GM21360 (cell line): ENCODE data around the gene LDLRAD4.

Experiments used
- ATAC-seq: cut with Tn5 transposase; IDR thresholded peaks from one replicate; pipeline ENCODE4 v1.9.1; 2021; ENCODE audit warnings: mild to moderate bottlenecking, moderate library complexity; ENCODE audit not compliant: unreplicated experiment

The LDLRAD4 gene

DNA sequence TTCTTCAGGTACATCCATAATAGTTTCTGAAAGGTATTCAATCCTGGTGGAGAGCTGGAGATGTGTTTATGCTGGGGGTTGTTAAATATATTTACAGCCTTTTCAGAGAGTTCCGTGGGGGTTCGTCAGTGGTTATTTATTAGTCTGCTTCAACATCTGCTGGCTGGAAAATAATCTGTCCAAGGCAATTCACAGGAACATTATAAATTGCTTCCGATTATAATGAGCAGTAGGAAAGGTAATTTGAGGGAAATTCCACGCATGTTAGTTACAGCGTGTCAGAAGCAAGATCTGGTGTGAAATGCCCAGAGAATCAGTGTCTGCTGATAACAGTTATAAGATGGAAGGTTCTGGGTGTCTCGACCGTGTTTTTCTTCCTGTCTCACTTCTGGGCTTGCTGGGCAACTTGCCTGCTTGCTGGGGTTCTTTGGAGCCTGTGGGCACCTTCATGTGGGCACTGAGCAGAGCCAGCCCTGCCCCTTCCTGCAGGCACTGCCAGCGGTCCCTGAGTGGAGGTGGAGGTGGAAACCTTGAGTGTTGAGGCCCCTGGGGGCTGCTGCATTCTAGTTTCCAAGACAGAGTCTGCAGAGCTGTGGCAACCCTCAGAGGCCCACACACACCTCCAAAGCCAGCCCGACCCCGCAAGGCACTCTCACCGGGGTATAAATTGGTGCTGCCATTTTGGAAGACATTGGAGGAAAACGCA, 322.1 kb downstream of the LDLRAD4 start:
- ATAC-seq = no peak

DNA sequence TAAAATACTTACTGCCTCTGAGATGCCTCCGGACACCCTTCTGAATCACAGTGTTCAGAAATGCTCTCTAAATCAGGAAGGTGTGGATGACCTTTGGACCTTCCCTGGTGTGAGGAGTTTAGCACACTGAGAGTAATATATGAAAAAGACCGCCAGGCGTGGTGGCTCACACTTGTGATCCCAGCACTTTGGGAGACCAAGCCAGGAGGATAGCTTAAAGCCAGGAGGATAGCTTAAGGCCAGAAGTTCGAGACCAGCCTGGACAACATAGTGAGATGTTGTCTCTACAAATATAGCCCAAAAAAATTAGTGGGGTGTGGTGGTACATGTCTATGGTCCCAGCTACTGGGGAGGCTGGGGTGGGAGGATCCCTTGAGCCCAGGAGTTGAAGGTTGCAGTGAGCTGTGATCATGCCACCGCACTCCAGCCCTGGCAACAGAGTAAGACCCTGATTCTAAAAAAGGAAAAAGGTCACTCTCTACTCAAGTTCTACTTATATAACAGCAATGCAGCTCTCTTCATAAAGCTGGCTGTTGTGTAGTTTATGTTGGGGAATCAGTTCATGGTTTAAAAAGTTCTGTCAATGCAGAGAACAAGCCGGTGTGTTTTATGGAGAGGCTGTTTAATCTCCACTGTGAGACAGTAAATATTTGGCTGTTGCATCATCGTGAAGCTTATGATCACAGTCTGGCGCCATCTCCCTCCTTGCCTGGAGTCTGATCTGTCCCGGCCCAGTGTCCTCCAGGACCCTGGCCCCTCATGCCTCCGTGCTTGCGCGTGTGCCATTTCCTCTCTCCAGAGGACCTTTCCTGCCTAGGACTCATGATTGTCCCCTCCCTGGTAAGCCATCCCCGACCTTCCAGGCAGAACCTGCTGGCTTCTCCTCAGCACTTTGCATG, 323.3 kb downstream of the LDLRAD4 start:
- no peak for ATAC-seq

GRCh38 chr18:13542520-13542847, 323.9 kb downstream of the LDLRAD4 start:
- ATAC-seq = no peak

DNA sequence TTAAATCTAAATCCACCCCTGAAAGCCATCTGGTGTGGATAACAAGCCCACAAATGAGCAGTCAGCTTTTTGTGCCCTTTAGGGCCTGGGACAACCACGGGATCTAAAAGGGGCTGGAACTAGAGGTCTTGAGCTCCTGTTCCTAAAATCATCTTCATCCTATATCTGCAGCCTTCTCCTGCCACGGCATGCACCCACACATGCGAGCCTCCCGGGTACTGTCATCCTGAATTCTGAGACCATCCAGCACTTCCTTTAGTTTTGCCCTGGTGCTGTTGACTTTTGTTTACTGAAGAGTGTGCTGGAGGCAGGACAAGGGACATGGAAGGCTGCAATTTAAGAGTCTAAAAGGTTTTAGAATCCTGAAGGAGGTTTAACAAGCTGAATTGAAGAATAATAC, 324.6 kb downstream of the LDLRAD4 start:
- ATAC-seq = no peak

GRCh38 chr18:13543811-13544732, 325.5 kb downstream of the LDLRAD4 start:
- ATAC-seq = no peak

GRCh38 chr18:13544953-13545352, 326.4 kb downstream of the LDLRAD4 start:
- ATAC-seq = no peak

GRCh38 chr18:13545514-13545913, 327.0 kb downstream of the LDLRAD4 start:
- ATAC-seq = no peak

- ATAC-seq = no peak
Observed at GRCh38 chr18:13545955-13546354, 327.4 kb downstream of the LDLRAD4 start.

DNA sequence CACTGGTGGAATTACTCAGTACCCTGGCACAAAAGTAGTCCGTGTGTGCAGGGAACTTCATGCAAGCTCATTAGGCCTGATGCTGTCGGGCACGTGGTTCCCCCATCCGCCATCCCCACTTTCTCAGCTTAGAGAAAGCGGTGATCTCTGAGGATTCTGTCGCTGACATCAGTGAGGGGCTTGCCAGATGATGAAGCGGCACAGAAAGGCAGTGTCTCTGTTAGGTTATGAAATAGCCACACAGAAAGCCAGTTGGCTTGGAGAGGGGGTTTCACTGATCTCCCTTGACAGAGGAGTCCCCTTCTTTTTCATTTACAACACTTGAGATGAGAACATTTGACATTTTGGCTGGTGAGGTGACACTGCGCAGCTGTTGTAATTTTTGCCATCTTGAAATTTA, 328.1 kb downstream of the LDLRAD4 start:
- no peak for ATAC-seq

- no peak for ATAC-seq
Observed at GRCh38 chr18:13547347-13547746, 328.8 kb downstream of the LDLRAD4 start.

DNA sequence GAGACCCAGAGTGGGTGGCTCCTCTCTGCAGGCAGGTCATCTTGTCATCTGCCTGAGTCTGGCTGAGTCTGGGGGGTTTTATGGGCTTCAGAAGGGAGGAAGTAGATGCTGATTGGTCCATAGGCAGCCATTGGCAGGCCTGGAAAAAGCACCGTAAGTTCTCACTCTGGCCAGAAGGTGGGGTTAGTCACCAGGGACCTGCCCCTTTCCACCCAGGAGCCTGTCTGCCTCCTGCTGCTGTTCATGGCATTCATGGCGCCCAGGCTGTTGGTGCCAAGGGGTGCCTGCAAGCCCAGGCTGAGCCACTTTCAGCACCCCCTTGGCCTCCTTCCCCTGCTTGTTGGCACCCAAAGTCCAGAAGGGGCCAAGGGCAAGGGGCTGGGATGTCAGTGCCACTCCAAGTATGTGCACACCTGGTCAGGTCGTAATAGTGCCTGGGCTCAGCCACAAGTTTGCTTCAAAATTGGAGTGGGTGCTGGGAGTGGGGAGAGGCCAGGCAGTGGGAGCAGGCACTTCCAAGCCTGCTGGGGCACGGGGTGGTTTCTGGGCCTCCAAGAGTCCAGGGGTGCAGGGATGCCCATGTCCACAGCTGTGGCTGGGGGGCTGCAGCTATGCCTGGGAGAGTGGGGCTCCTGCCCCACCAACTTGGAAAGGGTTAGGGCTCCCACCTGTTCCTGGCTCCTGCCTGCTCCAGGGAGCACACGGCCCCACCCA, 329.7 kb downstream of the LDLRAD4 start:
- ATAC-seq = no peak

- peak; percentile 71 for ATAC-seq
Observed at GRCh38 chr18:13548966-13549879, 330.7 kb downstream of the LDLRAD4 start.

- no peak for ATAC-seq
Observed at GRCh38 chr18:13549880-13550232, 331.3 kb downstream of the LDLRAD4 start.

GRCh38 chr18:13550418-13551304, 332.1 kb downstream of the LDLRAD4 start:
- no peak for ATAC-seq

- no peak for ATAC-seq
Observed at GRCh38 chr18:13551305-13551603, 332.7 kb downstream of the LDLRAD4 start.

- no peak for ATAC-seq
Observed at GRCh38 chr18:13551841-13552733, 333.5 kb downstream of the LDLRAD4 start.

DNA sequence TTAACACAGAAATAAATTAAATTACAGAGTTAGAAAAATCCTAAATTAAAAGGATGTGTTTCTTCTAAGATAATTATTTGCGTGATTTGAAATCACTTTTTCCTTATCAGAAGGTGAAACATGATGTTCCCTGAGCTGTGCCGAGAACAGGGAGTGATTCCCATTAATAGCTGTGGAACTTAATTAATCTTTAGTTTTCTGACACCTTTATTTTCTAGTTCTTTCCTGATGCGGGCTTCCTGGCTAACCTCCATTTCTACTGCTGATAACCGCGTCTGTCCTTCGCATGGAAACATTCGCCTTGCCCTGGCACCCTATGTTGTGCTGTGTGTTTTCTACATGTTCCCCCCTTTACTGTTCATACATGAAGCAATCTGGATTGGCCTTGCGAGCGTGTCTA, 334.9 kb downstream of the LDLRAD4 start:
- ATAC-seq = no peak

GRCh38 chr18:13555192-13555591, 336.6 kb downstream of the LDLRAD4 start:
- ATAC-seq = no peak
